Neural cell (in vitro differentiated cells): Measurements from ENCODE around the gene GADL1.

Experiments used
- CTCF ChIP-seq: fragments of 450-650 bp; IDR thresholded peaks from 2 replicates; pipeline ENCODE4 v1.5.1; 2014; ENCODE audit warnings: antibody characterized with exemption, mild to moderate bottlenecking, moderate library complexity; ENCODE audit not compliant: poor library complexity, severe bottlenecking
- MXI1 ChIP-seq: fragments of 450-650 bp; conservative IDR thresholded peaks from 2 replicates; pipeline ENCODE4 v1.6.1; 2014; ENCODE audit warnings: antibody characterized with exemption, mild to moderate bottlenecking; ENCODE audit not compliant: poor library complexity, severe bottlenecking
- RAD21 ChIP-seq: fragments of 450-650 bp; conservative IDR thresholded peaks from 2 replicates; pipeline ENCODE4 v1.6.1; 2014; ENCODE audit warnings: antibody characterized with exemption, mild to moderate bottlenecking, moderate library complexity

GRCh38 chr3:30693470-30694120 lies 200.9 kb downstream of the GADL1 start:
- TF ChIP-seq MXI1 (no peak), CTCF (peak; percentile 88), RAD21 (peak; percentile 94)
